GM21717 (cell line): ENCODE data around the gene THSD4.

ENCODE experiments used
- ATAC-seq: cut with Tn5 transposase; IDR thresholded peaks from one replicate; pipeline ENCODE4 v1.9.1; 2021; ENCODE audit warnings: mild to moderate bottlenecking, moderate library complexity; ENCODE audit not compliant: unreplicated experiment

THSD4 gene

DNA sequence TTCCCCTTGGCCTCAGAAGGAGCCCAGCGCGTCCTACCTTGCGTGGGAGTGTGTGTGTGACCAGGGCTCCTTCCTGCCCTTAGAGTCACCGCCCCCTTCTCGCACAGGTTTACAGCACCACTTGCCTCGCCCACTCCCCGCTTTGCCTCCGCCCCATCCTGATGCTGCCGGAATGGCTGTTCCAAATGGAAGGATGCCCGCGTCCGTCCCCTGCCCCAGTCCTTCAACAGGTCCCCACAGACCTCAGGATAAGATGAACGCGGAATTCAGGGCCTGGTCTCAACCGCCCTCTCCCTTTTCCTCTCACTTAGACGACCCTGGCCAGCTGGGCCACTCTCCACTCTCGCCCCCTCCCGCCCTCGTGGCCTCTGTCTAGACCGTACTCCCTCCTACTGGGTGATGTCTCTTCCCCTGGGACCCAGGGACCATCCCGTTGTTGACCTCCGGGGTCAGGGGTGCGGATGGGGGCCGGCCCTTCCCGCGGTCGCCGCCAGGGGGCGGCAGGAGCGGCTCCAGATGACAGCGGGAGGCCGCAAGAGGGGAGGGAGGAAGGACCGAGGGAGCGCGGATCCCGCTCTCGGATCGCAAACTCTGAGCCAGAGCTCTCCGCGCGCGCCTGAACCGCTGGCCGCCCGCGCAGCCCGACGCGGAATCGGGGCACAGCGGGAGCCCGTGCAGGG lies at the start of gene THSD4:
THSD4 (plus strand) TSS at position 585 of the 680 bp plus-strand sequence.
- no peak for ATAC-seq

DNA sequence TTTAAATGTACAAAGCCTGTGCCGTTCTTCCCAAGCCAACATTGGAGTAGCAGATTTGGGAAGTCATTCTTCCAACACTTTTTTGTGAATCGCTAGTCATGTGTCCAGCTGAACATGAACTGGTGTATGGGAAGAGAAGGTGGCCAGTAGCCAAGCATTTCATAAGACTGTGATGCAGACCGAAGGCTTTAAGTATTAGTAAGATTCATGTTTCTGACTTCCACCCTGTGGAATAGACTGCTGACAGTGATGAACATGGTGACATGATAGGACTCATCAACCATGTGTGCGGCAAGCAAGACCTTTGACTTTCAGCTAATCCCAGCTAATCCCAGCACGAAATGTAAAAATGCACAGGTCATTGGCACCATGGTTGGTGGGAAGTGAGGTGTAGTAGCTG lies 48.3 kb upstream of the THSD4 start:
- ATAC-seq: no peak

DNA sequence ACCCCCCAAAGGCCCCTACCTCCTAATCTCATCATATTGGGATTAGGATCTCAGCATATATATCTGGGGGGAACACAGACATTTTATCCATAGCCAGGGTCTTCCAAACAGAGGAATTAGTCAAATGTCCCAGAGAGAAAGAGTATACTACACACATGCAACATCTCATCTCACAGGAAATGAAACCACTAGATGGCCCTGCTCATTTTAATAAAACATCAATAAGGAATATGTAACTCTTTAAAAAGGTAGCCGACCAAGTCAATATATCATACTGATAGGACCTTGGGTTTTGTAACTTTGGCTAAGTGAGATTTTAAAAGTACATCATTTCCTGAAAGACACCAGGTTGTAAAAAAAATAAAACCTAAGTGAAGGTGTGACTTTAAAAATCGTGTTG lies 45.6 kb upstream of the THSD4 start:
- no peak for ATAC-seq

DNA sequence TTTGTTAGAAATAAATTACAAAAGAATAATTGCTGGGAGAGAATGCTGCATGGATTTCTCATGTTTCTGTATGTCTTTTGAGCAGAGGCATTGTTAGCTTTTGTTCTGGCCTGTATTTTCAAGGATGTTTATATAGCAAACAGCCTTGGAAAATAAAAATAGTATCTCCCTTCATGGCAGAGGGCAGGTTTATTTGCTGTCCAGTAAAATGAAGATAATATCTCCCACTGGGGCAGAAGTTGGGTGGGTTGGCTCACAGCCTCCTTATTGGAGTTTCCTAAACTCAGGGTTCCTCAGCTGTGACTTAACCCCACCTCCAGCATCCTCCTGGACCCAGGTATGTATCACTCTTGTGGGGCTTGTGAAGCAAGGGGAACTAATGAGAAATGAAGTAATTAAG lies 43.7 kb upstream of the THSD4 start:
- no peak for ATAC-seq

DNA sequence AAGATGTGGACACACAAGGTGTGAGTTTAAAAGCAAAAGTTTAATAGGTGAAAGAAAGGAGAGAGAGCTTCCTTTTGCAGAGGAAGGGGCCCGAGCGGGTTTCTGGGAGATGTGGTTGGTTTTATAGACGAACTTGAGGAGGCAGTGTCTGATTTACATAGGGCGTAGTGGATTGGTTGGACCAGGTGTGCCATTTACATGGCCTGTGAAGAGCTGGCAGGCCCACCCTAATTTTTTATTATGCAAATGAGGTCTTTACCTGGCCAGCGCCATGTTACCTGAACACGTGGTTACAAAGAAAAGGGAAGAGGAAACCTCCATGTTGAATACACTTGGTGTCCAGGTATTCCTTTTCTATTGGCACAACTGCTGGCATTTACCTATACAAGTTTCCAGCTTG lies 42.8 kb upstream of the THSD4 start:
- no peak for ATAC-seq

DNA sequence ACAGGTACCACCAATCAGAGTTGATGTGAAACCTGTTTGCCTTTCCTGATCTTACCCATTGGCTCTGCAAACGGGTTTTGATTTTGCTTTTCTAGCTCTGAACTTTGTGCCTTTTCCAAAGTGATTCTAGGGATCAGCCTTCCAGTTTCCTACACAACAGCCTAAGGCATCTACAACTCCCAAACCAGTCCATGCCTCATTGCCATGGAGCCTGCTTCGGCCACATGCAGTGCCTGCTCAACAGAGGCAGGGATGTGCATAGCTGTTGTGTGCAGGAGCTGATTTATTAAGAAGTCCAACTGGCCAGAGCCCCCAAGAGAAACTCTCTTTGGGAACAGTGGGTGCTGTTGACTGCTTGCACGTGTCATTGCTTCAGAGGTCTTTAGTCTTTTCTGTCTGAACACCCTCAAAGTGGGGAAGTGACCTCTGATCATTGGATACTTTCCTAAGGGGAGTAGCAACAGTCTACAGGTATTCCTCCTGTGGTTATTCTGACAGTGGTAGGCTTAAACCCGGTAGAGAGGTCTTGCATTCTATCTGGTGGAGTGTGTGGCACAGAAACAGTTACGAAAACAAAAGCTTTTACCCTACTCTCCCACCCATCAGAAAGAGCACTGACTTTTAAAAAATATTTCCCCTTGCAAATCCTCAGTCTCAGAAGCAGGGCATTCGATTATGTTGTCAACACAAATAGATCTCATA lies 36.6 kb upstream of the THSD4 start:
- ATAC-seq: no peak

DNA sequence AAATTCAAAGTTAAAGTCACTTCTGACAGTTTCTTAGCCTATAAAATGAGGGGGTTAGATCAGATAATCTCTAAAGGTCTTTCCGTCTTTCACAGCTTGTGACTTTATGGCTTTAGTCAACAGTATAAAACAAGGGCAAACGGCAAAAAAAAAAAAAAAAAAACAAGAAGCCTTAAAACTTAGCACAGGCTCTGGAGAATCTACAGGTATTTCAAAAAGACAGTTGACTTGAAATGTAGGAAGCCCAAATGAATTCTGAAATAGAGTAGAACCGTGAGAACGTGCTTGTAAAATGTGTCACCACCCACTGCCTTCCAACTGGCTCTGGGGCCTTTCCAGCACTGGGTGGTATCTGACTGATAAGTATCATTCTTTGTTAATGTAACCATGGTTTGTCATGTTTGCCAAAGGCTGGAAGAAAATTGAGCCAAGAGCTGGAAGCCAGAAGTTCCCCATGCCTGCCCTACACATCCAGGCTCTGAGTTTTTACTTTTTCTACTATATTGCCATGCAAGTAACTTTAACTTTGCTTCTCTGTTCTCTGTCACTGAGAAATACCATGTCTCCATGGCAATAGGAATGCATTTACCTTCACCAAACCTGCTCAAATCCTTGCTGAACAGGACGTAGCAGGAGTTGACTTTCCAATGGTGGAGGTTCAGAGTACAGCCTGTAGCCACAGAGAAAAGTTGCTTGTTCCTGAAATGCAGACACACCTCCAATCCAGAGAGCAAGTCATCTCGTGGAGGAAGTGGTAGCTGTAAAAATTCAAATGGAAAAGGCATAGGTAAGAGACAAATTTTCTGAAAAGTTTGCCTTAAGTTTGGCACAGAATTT lies 35.8 kb upstream of the THSD4 start:
- no peak for ATAC-seq

DNA sequence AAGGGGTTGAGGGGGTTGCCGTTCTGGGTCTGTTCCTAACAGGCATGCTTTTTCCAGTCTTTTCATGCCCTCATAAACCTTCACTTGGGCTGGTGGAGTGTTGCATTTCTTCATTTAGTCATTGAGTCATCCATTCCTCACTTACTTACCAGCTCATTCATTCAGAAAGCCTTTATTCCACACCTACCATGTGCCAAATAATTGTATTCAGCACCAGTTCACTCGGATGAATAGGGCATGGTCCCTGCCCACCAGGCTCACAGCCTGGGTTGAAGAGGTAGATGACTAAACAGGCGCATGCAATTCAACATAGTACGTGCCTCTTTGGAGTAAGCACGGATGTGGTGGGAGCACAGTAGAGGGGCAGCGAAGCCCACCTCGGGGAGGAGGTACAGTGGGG lies 35.1 kb upstream of the THSD4 start:
- no peak for ATAC-seq

DNA sequence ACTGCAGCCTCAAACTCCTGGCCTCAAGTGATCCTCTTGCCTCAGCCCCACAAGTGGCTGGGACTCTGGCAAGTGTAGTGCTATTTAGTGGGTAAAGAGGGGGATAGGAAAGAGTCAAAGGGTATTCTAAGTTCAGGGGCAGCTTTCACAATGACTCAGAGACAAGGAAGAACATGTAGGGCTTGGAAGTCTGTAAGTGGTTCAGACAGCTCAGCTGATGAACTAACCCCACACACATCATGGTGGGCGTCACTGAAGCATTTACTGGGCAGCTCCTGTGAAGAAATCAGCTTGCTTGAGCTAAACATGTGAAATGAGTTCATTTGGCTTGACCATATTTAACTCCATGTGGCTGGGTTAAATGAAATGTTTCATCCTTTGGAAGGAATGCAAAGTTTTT lies 34.6 kb upstream of the THSD4 start:
- no peak for ATAC-seq

DNA sequence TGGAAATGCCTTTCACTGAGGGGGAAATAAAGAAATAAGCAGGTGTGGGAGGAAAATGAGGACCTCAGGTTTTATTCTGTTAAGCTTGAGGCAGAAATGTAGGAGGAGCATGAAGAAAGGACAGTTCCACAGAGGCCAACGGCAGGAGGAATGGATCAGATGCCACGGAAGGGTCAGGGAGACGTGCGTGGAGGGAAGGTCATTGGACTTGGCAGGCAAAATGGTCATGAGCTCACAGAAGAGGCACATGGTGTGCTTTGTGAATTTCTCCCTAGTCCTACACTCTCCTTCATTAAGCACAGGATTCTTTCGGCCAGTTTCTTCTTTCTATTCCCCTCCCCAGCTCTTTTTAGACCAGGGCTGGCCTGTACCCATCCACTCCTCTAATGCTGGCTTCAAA lies 32.5 kb upstream of the THSD4 start:
- ATAC-seq: no peak

DNA sequence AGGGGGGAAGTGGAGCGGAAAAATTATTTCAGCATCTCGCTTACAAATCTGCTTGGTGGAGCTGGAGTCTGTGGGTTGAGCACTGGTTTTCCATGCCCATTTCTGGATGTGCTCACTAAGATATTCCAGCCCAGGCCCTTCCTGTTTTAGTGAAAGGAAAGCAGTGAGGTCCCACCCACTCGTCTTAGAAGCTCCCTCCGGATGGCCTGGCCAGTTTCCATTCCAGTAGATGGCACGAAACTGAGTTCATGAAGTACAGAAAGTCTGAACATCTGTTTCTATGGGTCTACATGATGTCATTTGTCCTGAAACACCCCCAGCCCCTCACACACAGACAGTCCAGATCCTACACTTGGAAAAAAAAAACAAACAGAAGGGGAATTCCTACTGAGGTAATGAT lies 31.9 kb upstream of the THSD4 start:
- no peak for ATAC-seq

DNA sequence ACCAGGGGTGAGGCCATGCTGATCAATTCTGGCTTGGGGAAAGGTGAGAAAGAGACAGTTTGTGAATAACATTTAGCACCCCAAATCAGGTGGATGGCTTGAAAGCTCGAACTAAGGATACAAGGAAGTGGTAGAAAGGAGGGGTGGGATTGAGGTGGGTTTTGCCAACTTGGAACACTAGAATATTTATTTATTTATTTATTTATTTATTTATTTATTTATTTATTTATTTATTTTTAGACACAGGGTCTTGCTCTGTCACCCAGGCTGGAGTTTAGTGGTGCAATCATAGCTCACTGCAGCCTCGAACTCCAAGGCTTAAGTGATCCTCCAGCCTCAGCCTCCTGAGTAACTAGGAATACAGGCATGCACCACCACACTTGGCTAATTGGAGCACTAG lies 31.0 kb upstream of the THSD4 start:
- ATAC-seq: no peak

DNA sequence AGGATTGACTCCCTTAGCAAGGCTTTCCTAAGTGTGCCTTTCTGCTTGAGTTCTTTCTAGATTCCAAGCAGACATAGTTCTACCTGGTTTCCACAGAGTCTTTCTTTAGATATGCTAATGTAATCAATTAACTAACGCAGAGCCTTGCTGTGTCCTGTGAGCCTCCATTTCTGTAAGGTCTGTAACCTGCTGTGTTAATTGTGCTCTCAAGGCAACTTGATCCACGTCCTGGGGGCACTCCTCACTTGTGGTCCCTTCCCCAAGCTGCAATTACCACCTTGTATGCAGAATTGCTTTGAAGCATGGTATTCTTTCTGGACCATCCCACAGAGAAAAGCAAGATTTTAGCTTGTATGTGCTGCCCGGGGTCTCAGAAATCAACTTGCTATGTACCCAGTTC lies 29.5 kb upstream of the THSD4 start:
- no peak for ATAC-seq

DNA sequence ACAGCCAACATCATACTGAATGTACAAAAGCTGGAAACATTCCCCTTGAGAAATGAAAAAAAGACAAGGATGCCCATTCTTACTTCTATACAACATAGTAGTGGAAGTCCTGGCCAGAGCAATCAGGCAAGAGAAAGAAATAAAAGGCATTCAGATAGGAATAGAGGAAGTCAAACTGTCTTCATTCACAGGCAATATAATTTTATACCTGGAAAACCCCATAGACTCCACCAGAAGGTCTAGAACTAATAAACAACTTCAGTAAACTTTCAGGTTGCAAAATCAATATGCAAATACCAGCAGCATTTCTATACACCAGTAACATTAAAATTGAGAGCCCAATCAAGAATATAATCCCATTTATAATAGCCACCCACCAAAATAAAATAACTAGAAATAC lies 27.1 kb upstream of the THSD4 start:
- ATAC-seq: no peak

DNA sequence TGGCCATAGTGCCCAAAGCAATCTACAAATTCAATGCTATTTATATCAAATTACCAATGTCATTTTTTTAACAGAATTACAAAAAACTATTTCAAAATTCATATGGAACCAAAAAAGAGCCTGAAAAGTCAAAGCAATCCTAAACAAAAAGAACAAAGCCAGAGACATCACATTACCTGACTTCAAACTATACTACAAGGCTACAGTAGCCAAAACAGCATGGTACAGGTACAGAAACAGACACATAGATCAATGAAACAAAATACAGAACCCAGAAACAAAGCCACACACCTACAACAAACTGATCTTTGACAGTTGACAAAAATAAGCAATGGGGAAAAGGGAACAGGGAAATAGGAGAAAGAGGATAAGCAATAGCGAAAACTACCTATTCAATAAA lies 26.6 kb upstream of the THSD4 start:
- ATAC-seq: no peak

DNA sequence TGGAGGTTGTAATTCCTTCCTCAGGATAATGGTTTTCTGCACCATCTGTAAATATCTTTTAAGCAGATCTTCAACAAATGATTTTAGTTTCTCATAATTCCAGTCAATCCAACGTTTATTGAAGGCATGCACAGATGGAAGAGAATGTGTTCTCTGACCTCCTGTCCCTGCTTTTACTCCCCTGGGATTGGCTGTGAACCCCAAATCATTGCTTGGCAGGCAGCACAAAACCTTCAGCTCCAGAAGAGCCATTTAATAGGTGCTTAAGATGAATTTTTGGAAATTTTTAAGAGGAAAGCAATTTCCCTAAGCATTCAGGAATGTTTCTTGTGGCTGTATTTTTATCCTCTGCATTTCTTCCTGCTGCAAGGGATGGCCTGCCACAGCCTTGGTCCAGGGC lies 25.5 kb upstream of the THSD4 start:
- ATAC-seq: no peak

DNA sequence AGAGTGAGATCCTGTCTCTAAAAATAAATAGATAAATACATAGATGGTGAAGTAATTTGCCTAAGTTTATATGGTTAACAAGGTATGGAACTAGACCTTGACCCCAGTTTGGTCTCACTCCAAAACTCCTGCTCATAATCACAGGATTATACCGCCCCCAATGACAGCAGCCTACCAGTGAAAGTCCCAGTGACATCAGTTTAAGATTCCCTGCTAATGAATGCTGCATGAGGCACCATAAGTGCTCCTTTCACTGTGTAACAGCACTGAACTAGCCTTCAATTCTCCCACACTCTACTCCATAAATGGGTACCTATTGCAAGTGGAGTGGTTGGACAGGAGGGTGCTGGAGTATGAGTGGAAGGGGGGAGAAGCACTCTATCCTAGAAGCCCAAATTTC lies 23.7 kb upstream of the THSD4 start:
- no peak for ATAC-seq

DNA sequence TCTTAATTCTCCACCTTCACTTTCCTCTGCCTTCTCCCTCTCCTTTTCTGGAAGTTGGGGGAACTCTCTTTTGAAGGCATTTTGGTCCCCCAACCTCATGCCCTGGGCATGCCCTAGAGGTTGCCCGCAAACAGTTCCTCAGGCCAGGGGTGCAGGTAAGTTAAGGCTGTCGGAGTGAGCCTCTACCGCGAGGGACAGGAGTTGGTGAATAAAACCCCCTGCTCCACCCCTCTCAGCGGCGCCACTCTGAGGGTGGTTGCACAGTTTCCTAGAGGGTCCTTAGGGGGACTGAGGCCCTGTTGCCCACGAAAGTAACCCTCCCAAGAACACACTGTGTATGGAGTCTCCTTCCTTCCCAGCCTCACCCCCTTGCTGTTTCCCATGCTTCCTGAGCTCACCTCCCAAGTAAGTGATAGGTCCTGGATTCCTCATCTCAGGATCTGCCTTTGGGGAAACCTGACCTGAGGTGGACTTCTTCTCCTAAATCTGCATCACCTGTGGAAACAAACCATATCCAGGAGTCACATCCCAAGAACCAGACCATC lies 23.1 kb upstream of the THSD4 start:
- ATAC-seq: no peak

DNA sequence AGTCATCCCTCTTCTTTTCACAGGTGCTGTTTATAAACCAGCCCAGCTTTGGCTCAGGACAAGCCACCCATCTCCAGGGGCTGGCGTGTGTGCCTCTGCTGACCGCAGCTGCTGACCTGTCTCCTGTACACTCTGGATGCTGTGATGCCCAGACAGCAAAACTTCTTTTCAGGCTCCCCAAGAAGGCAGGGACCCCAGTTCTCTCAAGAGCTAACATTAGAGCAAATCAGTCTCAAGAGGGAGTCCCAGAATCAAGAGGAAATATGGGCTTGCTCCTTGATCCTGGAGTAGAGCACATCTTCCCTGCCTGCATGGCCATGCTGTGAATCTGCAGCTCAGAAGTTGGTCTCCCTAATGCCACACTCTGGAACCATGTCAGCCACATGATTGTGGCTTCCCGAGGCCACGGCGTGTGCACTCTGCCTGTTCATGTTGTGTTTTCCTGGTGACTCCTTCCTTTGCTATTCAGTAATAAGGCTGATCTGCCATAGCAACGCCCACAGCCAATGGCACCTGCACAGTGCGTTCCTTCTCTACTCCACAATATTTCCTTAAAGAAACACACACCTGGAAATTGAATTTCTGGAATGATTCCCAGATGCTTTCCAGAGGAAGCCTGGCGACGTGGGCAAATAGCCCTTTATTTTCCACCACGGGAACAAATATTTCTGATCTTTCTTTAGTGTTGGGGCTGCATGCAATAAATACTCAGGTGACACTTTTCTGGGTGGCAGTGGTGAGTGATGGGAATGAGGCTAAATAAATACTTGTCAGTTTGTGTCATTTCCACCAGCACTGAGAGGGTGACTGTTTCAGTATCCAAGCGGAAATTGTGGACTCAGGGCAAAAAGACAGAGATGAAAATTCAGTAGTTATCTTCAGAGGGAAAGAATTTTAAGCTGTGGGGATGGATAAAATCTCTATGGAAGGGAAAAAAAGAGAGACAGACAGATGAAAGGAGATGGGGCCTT lies 21.9 kb upstream of the THSD4 start:
- no peak for ATAC-seq

DNA sequence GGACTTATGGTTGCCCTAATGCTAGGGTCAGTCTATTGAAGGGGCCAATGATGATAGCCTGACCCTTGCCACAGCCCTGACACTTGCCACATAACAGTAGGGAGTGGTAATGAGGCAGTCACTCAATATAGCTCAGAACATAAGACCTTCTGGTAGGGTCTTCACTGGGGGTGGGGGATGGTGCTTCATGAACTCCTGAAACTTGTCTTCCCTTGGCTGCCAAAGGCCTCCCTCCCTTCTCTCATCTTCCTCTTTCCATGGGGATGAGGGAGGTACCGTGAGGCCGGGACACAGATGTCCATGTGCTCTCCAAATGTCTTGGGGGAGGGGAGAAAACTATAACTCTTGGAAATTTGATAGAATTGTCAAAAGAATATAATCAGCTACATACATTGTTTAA lies 21.1 kb upstream of the THSD4 start:
- no peak for ATAC-seq

DNA sequence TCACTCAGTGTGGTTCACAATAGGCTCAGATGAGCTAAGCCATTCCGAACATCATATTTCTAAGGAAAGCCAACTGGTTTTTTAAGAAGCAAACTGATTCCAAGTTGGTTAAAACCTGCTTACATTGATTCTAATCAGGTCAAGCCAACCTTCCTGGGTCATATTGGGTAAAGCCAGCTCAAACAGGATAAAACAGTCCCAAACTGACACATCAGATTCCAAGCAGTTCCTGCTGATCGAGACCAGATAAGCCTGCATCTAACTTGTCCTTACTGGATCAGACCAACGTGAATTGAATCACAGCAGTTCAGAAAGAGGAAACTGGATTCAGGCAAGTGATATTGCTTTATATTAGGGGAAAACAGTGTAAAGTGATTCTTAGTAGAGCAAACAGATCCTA lies 18.6 kb upstream of the THSD4 start:
- no peak for ATAC-seq
